ENCODE measurements around the gene CDC14A.

DNA sequence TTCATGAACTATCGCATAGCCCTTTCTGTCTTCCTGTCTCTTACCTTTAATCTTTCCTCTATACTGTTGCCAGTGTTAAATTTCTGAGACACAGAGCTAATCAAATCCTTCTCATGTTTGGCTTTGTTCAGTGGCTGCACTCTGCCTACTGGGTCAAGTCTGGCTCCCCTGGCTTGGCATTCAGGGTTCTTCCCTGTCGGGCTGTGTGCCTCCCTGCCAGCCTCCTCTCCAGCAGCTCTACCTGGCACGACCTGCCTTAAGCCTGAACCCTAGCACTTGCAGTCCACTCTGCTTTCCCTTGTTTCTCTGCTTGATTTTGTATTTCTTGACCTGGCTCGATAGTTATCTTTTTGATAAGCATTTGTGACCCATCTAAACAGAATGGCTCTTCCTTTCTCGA, 159.5 kb downstream of the CDC14A start:
- TF ChIP-seq, protein P1, sequence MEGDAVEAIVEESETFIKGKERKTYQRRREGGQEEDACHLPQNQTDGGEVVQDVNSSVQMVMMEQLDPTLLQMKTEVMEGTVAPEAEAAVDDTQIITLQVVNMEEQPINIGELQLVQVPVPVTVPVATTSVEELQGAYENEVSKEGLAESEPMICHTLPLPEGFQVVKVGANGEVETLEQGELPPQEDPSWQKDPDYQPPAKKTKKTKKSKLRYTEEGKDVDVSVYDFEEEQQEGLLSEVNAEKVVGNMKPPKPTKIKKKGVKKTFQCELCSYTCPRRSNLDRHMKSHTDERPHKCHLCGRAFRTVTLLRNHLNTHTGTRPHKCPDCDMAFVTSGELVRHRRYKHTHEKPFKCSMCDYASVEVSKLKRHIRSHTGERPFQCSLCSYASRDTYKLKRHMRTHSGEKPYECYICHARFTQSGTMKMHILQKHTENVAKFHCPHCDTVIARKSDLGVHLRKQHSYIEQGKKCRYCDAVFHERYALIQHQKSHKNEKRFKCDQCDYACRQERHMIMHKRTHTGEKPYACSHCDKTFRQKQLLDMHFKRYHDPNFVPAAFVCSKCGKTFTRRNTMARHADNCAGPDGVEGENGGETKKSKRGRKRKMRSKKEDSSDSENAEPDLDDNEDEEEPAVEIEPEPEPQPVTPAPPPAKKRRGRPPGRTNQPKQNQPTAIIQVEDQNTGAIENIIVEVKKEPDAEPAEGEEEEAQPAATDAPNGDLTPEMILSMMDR (IDR thresholded peaks at IDR 0.05; ENCODE audit: insufficient read depth, low read length) = no peak
- TF ChIP-seq POLR2AphosphoS5 (IDR thresholded peaks at IDR 0.05; ENCODE audit: low read depth) = no peak
- TF ChIP-seq, protein P2, sequence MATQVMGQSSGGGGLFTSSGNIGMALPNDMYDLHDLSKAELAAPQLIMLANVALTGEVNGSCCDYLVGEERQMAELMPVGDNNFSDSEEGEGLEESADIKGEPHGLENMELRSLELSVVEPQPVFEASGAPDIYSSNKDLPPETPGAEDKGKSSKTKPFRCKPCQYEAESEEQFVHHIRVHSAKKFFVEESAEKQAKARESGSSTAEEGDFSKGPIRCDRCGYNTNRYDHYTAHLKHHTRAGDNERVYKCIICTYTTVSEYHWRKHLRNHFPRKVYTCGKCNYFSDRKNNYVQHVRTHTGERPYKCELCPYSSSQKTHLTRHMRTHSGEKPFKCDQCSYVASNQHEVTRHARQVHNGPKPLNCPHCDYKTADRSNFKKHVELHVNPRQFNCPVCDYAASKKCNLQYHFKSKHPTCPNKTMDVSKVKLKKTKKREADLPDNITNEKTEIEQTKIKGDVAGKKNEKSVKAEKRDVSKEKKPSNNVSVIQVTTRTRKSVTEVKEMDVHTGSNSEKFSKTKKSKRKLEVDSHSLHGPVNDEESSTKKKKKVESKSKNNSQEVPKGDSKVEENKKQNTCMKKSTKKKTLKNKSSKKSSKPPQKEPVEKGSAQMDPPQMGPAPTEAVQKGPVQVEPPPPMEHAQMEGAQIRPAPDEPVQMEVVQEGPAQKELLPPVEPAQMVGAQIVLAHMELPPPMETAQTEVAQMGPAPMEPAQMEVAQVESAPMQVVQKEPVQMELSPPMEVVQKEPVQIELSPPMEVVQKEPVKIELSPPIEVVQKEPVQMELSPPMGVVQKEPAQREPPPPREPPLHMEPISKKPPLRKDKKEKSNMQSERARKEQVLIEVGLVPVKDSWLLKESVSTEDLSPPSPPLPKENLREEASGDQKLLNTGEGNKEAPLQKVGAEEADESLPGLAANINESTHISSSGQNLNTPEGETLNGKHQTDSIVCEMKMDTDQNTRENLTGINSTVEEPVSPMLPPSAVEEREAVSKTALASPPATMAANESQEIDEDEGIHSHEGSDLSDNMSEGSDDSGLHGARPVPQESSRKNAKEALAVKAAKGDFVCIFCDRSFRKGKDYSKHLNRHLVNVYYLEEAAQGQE (IDR thresholded peaks at IDR 0.05; ENCODE audit: insufficient replicate concordance, low read depth) = no peak
- no peak for TF ChIP-seq GABPA (IDR thresholded peaks at IDR 0.05; ENCODE audit: low read depth)
- TF ChIP-seq SPI1 (IDR thresholded peaks at IDR 0.05; ENCODE audit: borderline replicate concordance, low read depth) = no peak
